NOMO-1 (cell line): ENCODE data around the gene MIDN.
"Not testable (repeated sequence)": the region's sequence is repeated elsewhere in the genome, so short reads cannot be mapped to it uniquely, and the experiment has no call there.

ENCODE experiments used
- DNase-seq, 2 experiments: peaks; one replicate each; lab custom pipeline; 2025; ENCODE audit not compliant: unreplicated experiment in 2 of 2; lab: John Stamatoyannopoulos, UW

Gene MIDN

GRCh38 chr19:1244693-1245451 lies 3.5 kb upstream of the MIDN start:
- DNase-seq = no peak

GRCh38 chr19:1245494-1246264 lies 2.7 kb upstream of the MIDN start:
- no peak for DNase-seq

- DNase-seq = not testable (repeated sequence)
Observed at GRCh38 chr19:1246265-1247087, 1.9 kb upstream of the MIDN start.

GRCh38 chr19:1247748-1248138 lies 640 bp upstream of the MIDN start:
- no peak for DNase-seq

- peak; percentile 63 to 81 for DNase-seq
Observed at GRCh38 chr19:1248786-1249297, 459 bp downstream of the MIDN start.

GRCh38 chr19:1249298-1249989 lies 1.1 kb downstream of the MIDN start:
- DNase-seq = peak; percentile 91 to 97

GRCh38 chr19:1249990-1250436 lies 1.6 kb downstream of the MIDN start:
- no peak for DNase-seq

GRCh38 chr19:1250437-1251260 lies 2.3 kb downstream of the MIDN start:
- DNase-seq = peak; percentile 26 to 64

GRCh38 chr19:1251330-1252220 lies 3.2 kb downstream of the MIDN start:
- peak; percentile 75 to 76 for DNase-seq

- DNase-seq = peak; percentile 94 to 98
Observed at GRCh38 chr19:1252221-1252820, 3.9 kb downstream of the MIDN start.

- DNase-seq = peak; percentile 88 to 98
Observed at GRCh38 chr19:1252821-1253513, 4.6 kb downstream of the MIDN start.

- DNase-seq = peak in 1 of 2 experiments; percentile 47
Observed at GRCh38 chr19:1253514-1254080, 5.2 kb downstream of the MIDN start.

GRCh38 chr19:1254081-1254527 lies 5.7 kb downstream of the MIDN start:
- no peak for DNase-seq

GRCh38 chr19:1254530-1255185 lies 6.3 kb downstream of the MIDN start:
- no peak for DNase-seq

- DNase-seq = no peak
Observed at GRCh38 chr19:1255186-1256161, 7.1 kb downstream of the MIDN start.
